ENCODE measurements around the gene GRID1. TPM values are rescaled to one million over a fixed set of nuclear protein-coding genes. Genes with fewer than 3 reads are reported as not detected.

GRID1 gene
- total RNA-seq, 1 donor, result under 0.01 TPM

- DNase-seq (ENCODE audit: low read depth in 2 of 3, low spot score in 2 of 3), result no peak
These were observed 147.3 kb downstream of the GRID1 start for GRCh38 chr10:86219271-86219670.

GRCh38 chr10:86218842-86219241 is 147.8 kb downstream of the GRID1 start:
- no peak for DNase-seq (ENCODE audit: low read depth in 2 of 3, low spot score in 2 of 3)

GRCh38 chr10:86218160-86218559 is 148.4 kb downstream of the GRID1 start:
- no peak for DNase-seq (ENCODE audit: low read depth in 2 of 3, low spot score in 2 of 3)

GRCh38 chr10:86217371-86218080 is 149.1 kb downstream of the GRID1 start:
- no peak for DNase-seq (ENCODE audit: low read depth in 2 of 3, low spot score in 2 of 3)

- no peak for DNase-seq (ENCODE audit: low read depth in 2 of 3, low spot score in 2 of 3)
These were observed 149.7 kb downstream of the GRID1 start for GRCh38 chr10:86216886-86217285.

- DNase-seq (ENCODE audit: low read depth in 2 of 3, low spot score in 2 of 3), result no peak
These were observed 150.9 kb downstream of the GRID1 start for GRCh38 chr10:86215712-86216111.

GRCh38 chr10:86215046-86215445 is 151.5 kb downstream of the GRID1 start:
- DNase-seq (ENCODE audit: low read depth in 2 of 3, low spot score in 2 of 3), result no peak

- no peak for DNase-seq (ENCODE audit: low read depth in 2 of 3, low spot score in 2 of 3)
These were observed 153.4 kb downstream of the GRID1 start for GRCh38 chr10:86213148-86213547.

- DNase-seq (ENCODE audit: low read depth in 2 of 3, low spot score in 2 of 3), result no peak
These were observed 154.2 kb downstream of the GRID1 start for GRCh38 chr10:86212391-86212700.

GRCh38 chr10:86211691-86212390 is 154.8 kb downstream of the GRID1 start:
- DNase-seq (ENCODE audit: low read depth in 2 of 3, low spot score in 2 of 3), result no peak

GRCh38 chr10:86210416-86210815 is 156.2 kb downstream of the GRID1 start:
- DNase-seq (ENCODE audit: low read depth in 2 of 3, low spot score in 2 of 3), result no peak

GRCh38 chr10:86209726-86210125 is 156.9 kb downstream of the GRID1 start:
- DNase-seq (ENCODE audit: low read depth in 2 of 3, low spot score in 2 of 3), result no peak

GRCh38 chr10:86207226-86207625 is 159.4 kb downstream of the GRID1 start:
- no peak for DNase-seq (ENCODE audit: low read depth in 2 of 3, low spot score in 2 of 3)

- no peak for DNase-seq (ENCODE audit: low read depth in 2 of 3, low spot score in 2 of 3)
These were observed 160.4 kb downstream of the GRID1 start for GRCh38 chr10:86206240-86206579.

GRCh38 chr10:86205306-86206239 is 161.0 kb downstream of the GRID1 start:
- no peak for DNase-seq (ENCODE audit: low read depth in 2 of 3, low spot score in 2 of 3)

GRCh38 chr10:86204421-86205305 is 161.9 kb downstream of the GRID1 start:
- DNase-seq (ENCODE audit: low read depth in 2 of 3, low spot score in 2 of 3), result no peak

GRCh38 chr10:86203162-86203905 is 163.3 kb downstream of the GRID1 start:
- DNase-seq (ENCODE audit: low read depth in 2 of 3, low spot score in 2 of 3), result peak in 2 of 3 donors; percentile 23 to 53

- DNase-seq (ENCODE audit: low read depth in 2 of 3, low spot score in 2 of 3), result no peak
These were observed 164.3 kb downstream of the GRID1 start for GRCh38 chr10:86202226-86202735.

GRCh38 chr10:86200867-86201266 is 165.7 kb downstream of the GRID1 start:
- DNase-seq (ENCODE audit: low read depth in 2 of 3, low spot score in 2 of 3), result no peak

GRCh38 chr10:86200269-86200668 is 166.3 kb downstream of the GRID1 start:
- DNase-seq (ENCODE audit: low read depth in 2 of 3, low spot score in 2 of 3), result no peak

Data from hematopoietic multipotent progenitor cell (in vitro differentiated cells).